GM23338 (cell line): ENCODE measurements around the gene MACO1. TPM values are rescaled to one million over a fixed set of nuclear protein-coding genes. Genes with fewer than 3 reads are reported as not detected.

Experiments used
- ATAC-seq: fragments of 200-7000 bp; cut with Tn5 transposase; 3 replicates; pipeline ENCODE4 v1.9.1; 2020
- DNase-seq: peaks from one replicate; pipeline ENCODE4 v3.0.0-alpha.2; 2015; ENCODE audit warnings: low spot score
- H2AFZ ChIP-seq: fragments of 200-600 bp; sonication (generic); 2 replicates; pipeline ENCODE4 v1.8.0; 2016; ENCODE audit warnings: antibody characterized with exemption, mild to moderate bottlenecking, moderate library complexity
- H3F3A ChIP-seq: fragments of 200-600 bp; sonication (generic); replicated peaks from 2 replicates; pipeline ENCODE4 v1.8.0; 2017; ENCODE audit warnings: antibody characterized with exemption, mixed run types, low read depth
- H3K27ac ChIP-seq: fragments of 200-600 bp; sonication (generic); 2 replicates; pipeline ENCODE4 v1.6.1; 2016; ENCODE audit warnings: low read depth
- H3K27me3 ChIP-seq: fragments of 200-600 bp; sonication (generic); 2 replicates; pipeline ENCODE4 v1.8.0; 2016; ENCODE audit warnings: mild to moderate bottlenecking, mixed run types, moderate library complexity; ENCODE audit not compliant: insufficient read depth
- H3K36me3 ChIP-seq: fragments of 200-600 bp; sonication (generic); 2 replicates; pipeline ENCODE4 v1.8.0; 2016; ENCODE audit warnings: mild to moderate bottlenecking; ENCODE audit not compliant: insufficient read depth
- H3K4me1 ChIP-seq: fragments of 200-600 bp; sonication (generic); 2 replicates; pipeline ENCODE4 v1.8.0; 2016; ENCODE audit warnings: mild to moderate bottlenecking, moderate library complexity; ENCODE audit not compliant: insufficient read depth
- H3K4me2 ChIP-seq: fragments of 200-600 bp; sonication (generic); 2 replicates; pipeline ENCODE4 v1.7.1; 2017; ENCODE audit warnings: mixed run types
- H3K4me3 ChIP-seq: fragments of 200-600 bp; sonication (generic); 2 replicates; pipeline ENCODE4 v1.6.1; 2016; ENCODE audit warnings: mixed run types
- H3K79me2 ChIP-seq: fragments of 200-600 bp; sonication (generic); replicated peaks from 2 replicates; pipeline ENCODE4 v1.8.0; 2017; ENCODE audit warnings: mild to moderate bottlenecking; ENCODE audit not compliant: insufficient read depth
- H3K9me2 ChIP-seq: fragments of 200-600 bp; sonication (generic); 2 replicates; pipeline ENCODE4 v1.8.0; 2017; ENCODE audit not compliant: insufficient read depth
- H4K20me1 ChIP-seq: fragments of 200-600 bp; sonication (generic); replicated peaks from 2 replicates; pipeline ENCODE4 v1.8.0; 2017; ENCODE audit warnings: mild to moderate bottlenecking; ENCODE audit not compliant: insufficient read depth
- H3K27ac Mint-ChIP-seq: 2 replicates; pipeline ENCODE4 v1.8.0; 2020; ENCODE audit warnings: inconsistent platforms, mild to moderate bottlenecking, moderate library complexity, mixed read lengths
- H3K27me3 Mint-ChIP-seq: 3 replicates; pipeline ENCODE4 v1.8.0; 2022; ENCODE audit warnings: low read depth, mild to moderate bottlenecking, moderate library complexity, mixed read lengths, inconsistent platforms; ENCODE audit not compliant: insufficient read depth, poor library complexity
- H3K36me3 Mint-ChIP-seq: 3 replicates; pipeline ENCODE4 v1.8.0; 2021; ENCODE audit warnings: low read depth, mild to moderate bottlenecking, inconsistent platforms, moderate library complexity, mixed read lengths
- H3K4me1 Mint-ChIP-seq: 3 replicates; pipeline ENCODE4 v1.8.0; 2020; ENCODE audit warnings: mild to moderate bottlenecking, inconsistent platforms, mixed read lengths
- H3K4me3 Mint-ChIP-seq: 3 replicates; pipeline ENCODE4 v1.8.0; 2021; ENCODE audit warnings: moderate library complexity, mild to moderate bottlenecking, inconsistent platforms, mixed read lengths
- H3K9me3 Mint-ChIP-seq: 3 replicates; pipeline ENCODE4 v1.8.0; 2020; ENCODE audit warnings: moderate library complexity, mild to moderate bottlenecking, inconsistent platforms, mixed read lengths
- CREB1 ChIP-seq: fragments of 250-450 bp; sonication (Bioruptor Pico); IDR thresholded peaks from 2 replicates; pipeline ENCODE4 v1.5.0; 2020; ENCODE audit warnings: low read depth, mild to moderate bottlenecking, moderate library complexity
- CTCF ChIP-seq, 2 experiments: fragments of 200-600 bp in 1 of 2; sonication (generic) in 1 of 2; conservative IDR thresholded peaks; 2 replicates each; pipeline versions ENCODE4 v1.5.1 to v1.6.1; 2016 to 2017; ENCODE audit warnings: antibody characterized with exemption in 2 of 2, low read depth in 2 of 2, mild to moderate bottlenecking in 2 of 2, moderate library complexity in 1 of 2
- ETS1 ChIP-seq: IDR thresholded peaks from 2 replicates; pipeline ENCODE4 v1.6.1; 2016; ENCODE audit warnings: antibody characterized with exemption
- EZH2 ChIP-seq: fragments of 200-600 bp; sonication (generic); IDR thresholded peaks from one replicate; pipeline ENCODE4 v1.8.0; 2017; ENCODE audit warnings: antibody characterized with exemption, mild to moderate bottlenecking, low read depth; ENCODE audit not compliant: unreplicated experiment
- EZH2phosphoT487 ChIP-seq: fragments of 200-600 bp; sonication (generic); IDR thresholded peaks from one replicate; pipeline ENCODE4 v1.8.1; 2018; ENCODE audit warnings: antibody characterized with exemption; ENCODE audit not compliant: unreplicated experiment
- JUNB ChIP-seq: IDR thresholded peaks from one replicate; pipeline ENCODE4 v1.6.1; 2016; ENCODE audit warnings: antibody characterized with exemption; ENCODE audit not compliant: unreplicated experiment
- NANOG ChIP-seq: IDR thresholded peaks from 2 replicates; pipeline ENCODE4 v1.6.1; 2016; ENCODE audit warnings: antibody characterized with exemption, borderline replicate concordance
- POLR2AphosphoS5 ChIP-seq: IDR thresholded peaks from 2 replicates; pipeline ENCODE4 v1.6.1; 2016; ENCODE audit warnings: antibody characterized with exemption, low read depth
- REST ChIP-seq: IDR thresholded peaks from one replicate; pipeline ENCODE4 v1.6.1; 2018; ENCODE audit warnings: antibody characterized with exemption; ENCODE audit not compliant: unreplicated experiment
- STAT1 ChIP-seq: IDR thresholded peaks from one replicate; pipeline ENCODE4 v1.6.1; 2016; ENCODE audit warnings: antibody characterized with exemption; ENCODE audit not compliant: unreplicated experiment
- ZNF114 ChIP-seq: fragments of 250-450 bp; sonication (Bioruptor Pico); IDR thresholded peaks from 2 replicates; pipeline ENCODE4 v1.5.0; 2020; ENCODE audit warnings: mild to moderate bottlenecking, moderate library complexity
- ZNF331 ChIP-seq: fragments of 250-450 bp; sonication (Bioruptor Pico); IDR thresholded peaks from 2 replicates; pipeline ENCODE4 v1.5.0; 2020; ENCODE audit warnings: low read depth, mild to moderate bottlenecking, moderate library complexity
- ZNF462 ChIP-seq: fragments of 250-450 bp; sonication (Bioruptor Pico); IDR thresholded peaks from 2 replicates; pipeline ENCODE4 v1.5.0; 2020; ENCODE audit warnings: mild to moderate bottlenecking, moderate library complexity
- polyA plus RNA-seq: library from polyadenylated mRNA; unstranded; fragments of >200 nt; fragmentation: Nextera tagmentation; extraction: Ambion mirVana; gene quantifications from 2 replicates; pipeline ENCODE4 v1.2.1, GENCODE V29; 2016
- total RNA-seq: library from RNA; depleted of rRNA; stranded (reverse); fragments of >200 nt; shearing (Covaris generic); gene quantifications from 2 replicates; pipeline ENCODE4 v1.2.3, GENCODE V29; 2014

The MACO1 gene
- total and polyA plus RNA-seq, 2 experiments from 2014 or later = 9.8 to 10.6 TPM

- Mint-ChIP-seq H3K27me3 (no peaks in the 10 kb centered on the region), H3K9me3 (no peaks in the 10 kb centered on the region), H3K4me1 (peaks cover 21% of the 10 kb centered on the region), H3K4me3 (no peak overlapping the region), H3K36me3 (peaks cover 12% of the 10 kb centered on the region; the same call in 2 of the 3 replicates), H3K27ac (no peak overlapping the region)
- ATAC-seq (no peak), DNase-seq (no peak)
- Histone ChIP-seq H3K9me2 (no peaks in the 10 kb centered on the region), H4K20me1 (peaks cover 3% of the 10 kb centered on the region; the same call in 1 of the 2 replicates), H2AFZ (no peak overlapping the region), H3K4me2 (no peak overlapping the region), H3K79me2 (no peaks in the 10 kb centered on the region), H3K4me1 (peaks cover 25% of the 10 kb centered on the region), H3F3A (no peaks in the 10 kb centered on the region), H3K27me3 (no peaks in the 10 kb centered on the region), H3K4me3 (no peak overlapping the region), H3K36me3 (no peaks in the 10 kb centered on the region; the same call in 1 of the 2 replicates), H3K27ac (no peak overlapping the region)
- TF ChIP-seq JUNB = no peak
- no peak for TF ChIP-seq EZH2phosphoT487
- no peak for TF ChIP-seq NANOG
- no peak for TF ChIP-seq ETS1
- no peak for TF ChIP-seq REST
- no peak for TF ChIP-seq ZNF462 (CRISPR knock-in tag)
- no peak for TF ChIP-seq EZH2
- no peak for TF ChIP-seq ZNF114
- no peak for TF ChIP-seq STAT1
- TF ChIP-seq CTCF (conservative IDR thresholded peaks at IDR 0.05; ENCODE audit: low read depth in 2 of 2) = no peak
- TF ChIP-seq ZNF331 (CRISPR knock-in tag) = no peak
- no peak for TF ChIP-seq CREB1
- no peak for TF ChIP-seq POLR2AphosphoS5
Measured at GRCh38 chr1:25450891-25451290, 20.2 kb downstream of the MACO1 start.
